ENCODE data around the gene KRT76.

Gene KRT76

GRCh38 chr12:52759218-52759617 lies 17.9 kb downstream of the KRT76 start:
- DNase-seq (ENCODE audit: low read depth) = no peak
- no peak overlapping the region for H3K4me3 ChIP-seq (ENCODE audit: low read length)
- no peak for TF ChIP-seq CTCF (conservative IDR thresholded peaks at IDR 0.05; ENCODE audit: low read length)

DNA sequence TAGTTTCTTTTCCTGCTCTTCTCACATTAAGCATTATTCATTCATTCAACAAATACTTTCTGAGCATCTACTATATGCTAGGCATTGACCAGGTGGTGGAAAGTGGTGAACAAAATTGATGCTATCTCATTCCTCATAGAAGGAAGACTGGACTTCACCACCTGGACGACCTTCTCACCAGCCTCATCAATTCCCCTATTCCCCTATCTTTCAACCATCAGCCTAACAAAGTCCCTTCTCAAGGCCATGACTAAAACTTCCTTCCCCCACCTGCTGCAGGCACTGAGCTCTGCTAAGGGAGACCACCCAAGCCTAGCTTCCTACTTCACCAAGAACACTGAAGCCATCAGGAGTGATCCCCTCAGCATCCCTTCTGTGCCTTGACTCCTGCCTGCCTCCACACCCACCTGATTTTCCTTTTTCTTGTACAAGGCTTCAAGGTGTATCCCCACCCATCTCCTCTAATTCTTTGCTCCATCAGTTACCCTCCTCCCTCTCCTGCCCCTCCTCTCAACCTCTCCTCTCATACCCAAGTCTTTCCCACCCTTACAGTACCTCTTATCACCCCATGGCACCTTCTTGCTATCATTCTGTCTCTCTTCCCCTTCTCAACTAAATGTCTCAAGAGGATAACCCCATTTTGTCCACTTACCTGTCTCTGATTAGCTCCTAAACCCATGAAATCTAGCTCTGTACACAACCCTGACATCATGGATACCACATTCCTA lies 19.5 kb downstream of the KRT76 start:
- DNase-seq (ENCODE audit: low read depth) = no peak

DNA sequence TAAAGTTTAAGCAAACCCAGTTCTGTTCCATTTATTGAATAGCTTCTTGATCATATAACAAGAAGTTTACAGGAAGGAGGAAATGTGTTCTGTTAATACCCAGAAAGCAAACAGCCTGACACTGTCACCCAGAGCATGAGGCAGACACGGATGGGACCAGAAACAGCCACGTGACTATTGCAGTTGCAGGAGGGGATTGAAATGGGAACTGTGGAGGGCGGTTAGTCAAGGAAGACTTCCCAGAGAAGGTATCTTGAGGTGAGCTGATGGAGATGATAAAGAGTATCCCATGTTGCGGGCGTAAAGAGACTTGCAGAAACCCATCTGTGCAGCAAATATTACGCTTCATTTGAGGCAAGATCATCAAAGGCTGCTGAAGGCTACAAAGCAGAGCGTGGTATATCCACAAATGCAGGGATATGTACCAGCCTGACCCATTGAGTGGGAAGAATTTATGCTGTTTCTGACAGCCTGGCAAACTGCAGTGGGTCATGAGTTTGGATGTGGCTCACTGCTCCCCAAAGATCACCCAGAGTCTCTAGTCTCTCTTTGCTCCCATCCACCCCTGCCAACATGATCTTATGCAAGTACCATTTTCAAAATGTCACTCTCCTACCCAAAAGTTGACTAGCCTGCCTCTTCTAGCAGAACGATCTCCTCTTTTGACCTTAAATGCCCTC lies 20.7 kb downstream of the KRT76 start:
- no peak overlapping the region for H3K4me3 ChIP-seq (ENCODE audit: low read length)
- TF ChIP-seq CTCF (conservative IDR thresholded peaks at IDR 0.05; ENCODE audit: low read length) = no peak
- DNase-seq (ENCODE audit: low read depth) = no peak

More for the DNA sequence above, 19.5 kb downstream of the KRT76 start:
- no peak overlapping the region for H3K4me3 ChIP-seq (ENCODE audit: low read length)
- no peak for TF ChIP-seq CTCF (conservative IDR thresholded peaks at IDR 0.05; ENCODE audit: low read length)

DNA sequence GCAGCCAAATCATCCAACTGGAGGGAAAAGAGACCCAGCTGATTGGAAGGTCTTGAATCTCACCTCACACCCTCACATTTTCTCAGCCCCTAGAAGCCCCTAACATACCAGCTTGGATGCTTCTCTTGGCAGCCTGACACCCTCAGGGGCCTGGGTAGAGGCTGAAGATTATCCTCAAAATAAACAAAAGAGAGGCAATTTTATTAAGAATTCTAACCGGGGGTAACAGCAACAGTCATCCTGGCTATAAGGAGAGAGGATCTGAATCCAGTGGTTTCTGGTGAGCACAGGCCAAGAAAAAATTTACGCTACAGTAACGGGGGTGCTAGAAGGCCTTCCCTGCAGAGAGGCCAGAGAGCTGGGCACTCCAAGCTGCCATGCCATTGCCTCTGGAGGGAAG lies 21.6 kb downstream of the KRT76 start:
- no peak for DNase-seq (ENCODE audit: low read depth)
- no peak for TF ChIP-seq CTCF (conservative IDR thresholded peaks at IDR 0.05; ENCODE audit: low read length)
- no peak overlapping the region for H3K4me3 ChIP-seq (ENCODE audit: low read length)

GRCh38 chr12:52754135-52754534 lies 23.0 kb downstream of the KRT76 start:
- no peak for TF ChIP-seq CTCF (conservative IDR thresholded peaks at IDR 0.05; ENCODE audit: low read length)
- no peak for DNase-seq (ENCODE audit: low read depth)
- no peak overlapping the region for H3K4me3 ChIP-seq (ENCODE audit: low read length)

- H3K4me3 ChIP-seq (ENCODE audit: low read length) = no peak overlapping the region
- no peak for TF ChIP-seq CTCF (conservative IDR thresholded peaks at IDR 0.05; ENCODE audit: low read length)
- DNase-seq (ENCODE audit: low read depth) = no peak
Observed at GRCh38 chr12:52753283-52753682, 23.9 kb downstream of the KRT76 start.

DNA sequence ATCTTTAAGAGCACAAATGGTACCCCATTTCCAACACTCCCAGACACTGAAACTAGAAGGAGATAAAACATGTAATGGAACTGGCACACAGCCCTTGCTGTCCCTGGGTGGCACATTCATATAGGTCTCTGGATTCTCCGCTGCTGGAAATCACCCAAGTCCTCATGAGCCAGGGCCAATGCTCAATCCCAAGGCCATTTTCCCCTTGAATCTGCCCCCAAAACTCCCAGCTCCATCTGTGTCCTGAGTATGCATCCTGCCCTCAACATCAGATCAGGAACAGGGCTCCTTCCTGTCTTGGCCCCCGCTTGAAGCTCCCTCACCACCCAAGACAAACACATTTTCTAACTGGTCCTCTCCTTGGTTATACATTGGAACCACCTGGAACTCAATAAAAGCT lies 24.6 kb downstream of the KRT76 start:
- no peak for DNase-seq (ENCODE audit: low read depth)
- no peak for TF ChIP-seq CTCF (conservative IDR thresholded peaks at IDR 0.05; ENCODE audit: low read length)
- no peak overlapping the region for H3K4me3 ChIP-seq (ENCODE audit: low read length)

Data from AG10803 (cell line).